HG03175 (cell line): ENCODE results near the gene TCF4.

ENCODE experiments used
- ATAC-seq: cut with Tn5 transposase; IDR thresholded peaks from one replicate; pipeline ENCODE4 v1.9.1; 2021; ENCODE audit warnings: mild to moderate bottlenecking, moderate library complexity; ENCODE audit not compliant: unreplicated experiment

TCF4 gene

DNA sequence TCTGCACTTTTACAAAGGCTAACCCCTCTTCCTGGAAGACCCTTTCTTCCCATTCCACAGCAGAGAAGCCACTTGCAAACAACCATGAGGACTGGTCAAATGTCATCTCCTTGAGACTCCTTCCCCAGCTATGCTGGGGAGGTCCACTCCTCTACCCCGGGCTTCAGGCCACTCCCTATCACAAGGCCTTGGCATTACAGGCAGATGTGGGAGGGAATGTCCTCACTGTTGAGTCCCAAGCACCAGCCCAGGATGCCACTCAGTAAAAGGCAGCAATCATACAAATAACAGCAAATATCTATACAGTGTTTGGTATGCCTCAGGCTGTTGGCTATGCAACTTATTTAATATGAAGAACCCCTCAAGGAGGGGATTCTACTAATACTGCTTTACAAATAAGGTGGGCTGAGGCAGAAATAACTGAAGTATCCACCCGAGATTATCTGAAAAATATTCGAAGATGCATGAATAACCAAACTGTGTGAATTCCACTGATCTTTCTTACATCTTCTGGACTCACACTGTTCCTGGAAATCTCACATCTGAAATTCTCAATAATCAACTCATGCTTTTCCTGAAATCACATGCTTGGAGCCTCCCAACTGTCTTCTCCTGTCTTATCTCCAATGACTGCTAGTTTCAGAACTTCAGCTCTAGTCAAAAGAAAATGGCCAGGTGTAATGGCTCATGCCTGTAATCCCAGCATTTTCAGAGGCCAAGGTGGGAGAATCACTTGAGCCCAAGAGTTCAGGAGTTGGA is 226.3 kb downstream of the TCF4 start:
- ATAC-seq, result no peak

- ATAC-seq, result no peak
Measured at GRCh38 chr18:55360061-55360460, 227.9 kb downstream of the TCF4 start.

- ATAC-seq, result no peak
Measured at GRCh38 chr18:55356815-55357214, 231.2 kb downstream of the TCF4 start.

GRCh38 chr18:55355223-55355622 is 232.8 kb downstream of the TCF4 start:
- ATAC-seq, result no peak

DNA sequence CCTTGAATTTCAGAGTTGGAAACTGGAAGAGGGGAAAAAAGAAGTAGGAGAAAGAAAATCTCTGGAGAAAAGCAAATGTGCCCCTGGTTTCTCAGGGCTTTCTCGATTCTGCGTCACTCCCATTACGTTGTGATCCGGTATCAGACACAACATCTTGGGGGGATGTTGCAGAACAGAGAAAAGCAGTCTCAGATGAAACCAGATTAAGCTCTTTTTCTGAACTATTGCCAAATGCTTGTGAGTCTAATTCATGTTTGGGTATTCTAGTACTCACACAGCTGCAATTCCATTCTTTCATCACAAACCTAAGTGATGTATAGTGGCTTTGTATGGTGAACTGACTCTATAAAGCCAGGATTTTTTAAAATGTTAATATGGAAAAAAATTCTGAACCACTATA is 233.2 kb downstream of the TCF4 start:
- no peak for ATAC-seq

GRCh38 chr18:55353806-55354205 is 234.2 kb downstream of the TCF4 start:
- ATAC-seq, result no peak

DNA sequence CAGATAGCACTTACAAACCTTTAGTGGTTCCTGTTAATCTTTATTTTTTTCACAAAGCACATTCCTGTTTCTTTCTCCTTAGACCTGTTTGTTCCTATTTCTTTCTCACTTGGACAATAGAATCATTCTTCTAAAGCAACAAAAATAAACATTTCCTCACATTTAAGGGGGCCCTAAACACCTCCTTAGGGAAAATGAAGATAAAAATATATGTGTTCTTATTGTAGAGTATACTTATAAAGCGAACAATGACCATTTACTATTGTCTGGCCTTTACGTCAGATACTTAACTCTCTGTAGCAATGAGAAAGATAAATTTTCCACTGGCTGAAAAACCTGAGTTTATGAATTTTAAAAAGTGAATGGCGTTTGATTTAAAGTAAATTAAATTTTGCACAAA is 234.6 kb downstream of the TCF4 start:
- no peak for ATAC-seq

DNA sequence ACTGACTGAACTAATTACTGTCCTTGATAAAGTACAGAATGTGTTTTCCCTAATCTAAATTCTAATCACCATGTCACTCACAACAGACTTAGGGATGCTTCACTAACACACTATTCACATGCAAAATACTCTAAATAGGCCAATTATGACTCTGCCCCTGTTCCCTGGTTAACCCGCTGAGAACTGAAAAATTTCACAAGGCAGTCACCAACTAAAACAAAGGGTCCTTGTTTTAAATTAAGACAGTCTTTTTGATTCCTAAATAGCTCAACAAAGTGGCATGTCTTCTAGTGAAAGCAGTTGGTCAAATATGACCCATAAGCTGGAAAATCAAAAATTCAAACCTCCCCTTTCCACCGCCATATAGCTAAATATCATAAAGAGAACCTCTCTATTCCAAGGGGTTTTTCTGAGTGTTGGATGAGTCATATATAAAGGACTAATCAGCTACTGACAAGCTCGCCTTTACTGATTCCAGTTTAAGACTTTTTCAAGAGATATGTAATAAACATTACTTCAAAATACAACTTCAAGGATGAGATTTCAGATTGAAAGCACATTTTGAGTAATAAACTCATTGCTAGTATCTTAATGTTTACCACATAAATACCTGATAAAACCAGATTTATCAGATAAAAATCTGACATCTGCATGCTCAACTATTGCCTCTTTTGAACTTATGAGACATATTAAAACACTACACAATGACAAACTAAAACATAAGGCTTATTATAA is 235.8 kb downstream of the TCF4 start:
- ATAC-seq, result no peak

GRCh38 chr18:55351241-55351691 is 236.7 kb downstream of the TCF4 start:
- ATAC-seq, result no peak

GRCh38 chr18:55349685-55350084 is 238.3 kb downstream of the TCF4 start:
- ATAC-seq, result no peak

DNA sequence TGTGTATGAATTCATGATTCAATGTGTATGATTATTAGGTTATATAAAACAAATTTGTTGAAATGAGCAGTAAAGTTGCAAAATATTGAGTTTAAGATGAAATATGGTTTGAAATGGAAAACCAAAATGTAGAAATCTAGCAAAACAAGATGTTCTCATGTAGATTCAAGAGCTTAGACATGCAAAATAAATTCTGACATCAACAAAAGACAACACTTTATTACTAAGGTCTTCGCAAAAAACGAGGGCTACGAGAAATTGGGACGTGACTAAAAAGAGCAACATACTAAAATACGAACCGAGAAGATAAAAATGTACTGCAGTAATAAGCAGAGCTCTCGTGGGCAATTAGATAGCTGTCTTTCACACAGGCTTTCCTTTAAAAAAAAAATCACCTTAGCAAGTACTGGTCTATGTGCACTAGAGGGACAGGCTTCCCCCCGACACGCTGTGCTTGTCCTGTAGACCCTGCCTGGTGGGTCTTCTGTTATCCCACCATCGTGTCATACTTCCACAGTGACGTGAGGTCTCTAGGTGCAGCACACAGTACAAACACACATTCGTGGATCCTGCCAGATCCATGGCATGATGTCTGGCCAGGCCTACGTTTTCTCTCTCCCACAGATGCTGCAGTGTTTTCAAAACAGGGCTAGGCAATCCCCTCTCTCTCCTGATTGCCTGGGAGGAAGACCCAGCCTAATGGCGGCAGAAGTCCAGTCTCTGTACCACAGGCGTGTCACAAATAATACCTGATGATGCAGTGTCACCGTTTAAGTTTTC is 240.8 kb downstream of the TCF4 start:
- ATAC-seq, result no peak

- ATAC-seq, result no peak
Measured at GRCh38 chr18:55346387-55346786, 241.6 kb downstream of the TCF4 start.

DNA sequence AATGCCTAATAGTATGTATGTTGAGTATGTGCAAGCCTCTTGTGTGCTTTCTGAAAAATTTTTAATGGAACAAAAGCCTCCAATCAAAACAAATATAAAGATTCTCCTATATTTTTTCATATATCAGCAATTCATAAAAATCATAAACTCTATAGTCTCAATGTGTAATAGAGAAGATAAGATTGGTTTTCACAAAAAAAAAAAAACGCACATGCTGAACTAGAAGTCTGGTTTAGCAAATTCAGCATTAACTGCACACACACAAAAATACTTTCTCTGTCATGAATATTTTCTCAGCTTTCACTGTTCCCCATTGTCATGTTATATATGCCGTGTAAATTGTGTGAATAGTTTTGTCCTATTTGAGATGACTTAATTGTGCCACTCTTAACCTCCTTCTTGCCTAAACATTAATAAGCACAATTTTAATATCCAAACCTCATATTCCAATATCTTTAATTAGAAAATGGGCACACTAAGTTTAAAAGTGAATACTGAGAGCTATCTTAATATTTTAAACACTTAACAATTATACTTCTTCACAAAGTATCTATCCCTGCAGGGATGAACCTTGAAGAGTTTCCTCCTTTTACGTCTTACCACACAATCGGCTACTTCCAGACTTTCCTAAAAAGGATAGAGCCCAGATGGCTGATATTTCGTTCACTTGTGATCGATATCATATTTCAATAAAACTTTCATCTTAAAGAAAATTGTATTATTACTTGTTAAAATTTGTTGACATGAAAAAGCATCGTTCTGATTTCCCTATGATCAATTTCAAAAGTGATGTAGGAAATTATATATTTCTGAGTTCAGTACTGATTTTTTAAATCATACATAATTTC is 242.7 kb downstream of the TCF4 start:
- no peak for ATAC-seq

GRCh38 chr18:55343396-55344073 is 244.5 kb downstream of the TCF4 start:
- ATAC-seq, result peak; percentile 87

DNA sequence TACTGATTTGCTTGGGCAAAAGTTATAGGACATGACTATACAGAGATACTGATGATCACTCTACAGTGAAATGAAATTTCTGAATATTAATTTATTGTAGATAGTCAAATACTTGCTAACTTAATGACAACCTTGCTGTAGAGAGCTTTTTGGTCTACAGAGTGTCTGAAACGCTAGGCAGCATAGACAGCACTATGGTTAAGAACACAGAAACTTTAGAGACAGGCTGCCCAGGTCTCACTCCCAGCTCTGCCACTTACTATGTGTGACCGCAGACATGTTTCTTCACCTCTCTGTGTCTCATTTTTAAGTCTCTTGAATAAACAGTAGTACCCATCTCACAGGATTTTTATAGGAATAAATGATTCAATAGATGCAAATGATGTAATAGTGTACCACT is 247.0 kb downstream of the TCF4 start:
- ATAC-seq, result no peak

GRCh38 chr18:55339990-55340389 is 248.0 kb downstream of the TCF4 start:
- ATAC-seq, result no peak

DNA sequence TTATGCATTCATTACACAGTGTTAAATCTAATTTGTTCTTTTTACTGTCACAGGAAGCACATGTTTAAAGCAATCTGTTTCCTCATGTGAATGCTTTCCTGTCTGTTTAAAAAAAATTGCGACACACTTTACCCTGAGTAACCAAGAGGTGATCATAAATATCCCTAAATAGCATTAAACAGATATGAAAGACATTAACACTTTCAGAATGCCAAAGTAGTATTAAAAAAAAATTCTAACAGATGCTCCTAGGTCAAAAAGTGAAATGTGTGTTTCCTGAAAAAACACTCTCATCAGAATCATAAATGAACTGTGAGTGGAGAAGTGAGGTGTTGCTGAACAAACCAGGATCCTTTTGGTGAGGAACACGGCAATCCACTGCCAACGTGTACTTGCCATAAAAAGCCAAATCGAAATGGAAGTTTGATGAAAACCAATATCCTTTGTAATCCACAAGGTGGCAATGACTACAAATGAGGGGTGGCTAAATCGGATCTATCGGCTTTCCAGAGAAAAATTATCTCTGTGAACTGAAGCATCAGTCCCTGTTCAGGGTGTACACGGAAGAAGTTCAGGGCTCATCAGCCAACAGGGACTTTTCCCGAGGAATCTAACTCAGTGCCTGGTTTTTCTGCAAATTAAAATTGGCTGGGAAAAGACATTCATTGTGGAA is 248.9 kb downstream of the TCF4 start:
- no peak for ATAC-seq

DNA sequence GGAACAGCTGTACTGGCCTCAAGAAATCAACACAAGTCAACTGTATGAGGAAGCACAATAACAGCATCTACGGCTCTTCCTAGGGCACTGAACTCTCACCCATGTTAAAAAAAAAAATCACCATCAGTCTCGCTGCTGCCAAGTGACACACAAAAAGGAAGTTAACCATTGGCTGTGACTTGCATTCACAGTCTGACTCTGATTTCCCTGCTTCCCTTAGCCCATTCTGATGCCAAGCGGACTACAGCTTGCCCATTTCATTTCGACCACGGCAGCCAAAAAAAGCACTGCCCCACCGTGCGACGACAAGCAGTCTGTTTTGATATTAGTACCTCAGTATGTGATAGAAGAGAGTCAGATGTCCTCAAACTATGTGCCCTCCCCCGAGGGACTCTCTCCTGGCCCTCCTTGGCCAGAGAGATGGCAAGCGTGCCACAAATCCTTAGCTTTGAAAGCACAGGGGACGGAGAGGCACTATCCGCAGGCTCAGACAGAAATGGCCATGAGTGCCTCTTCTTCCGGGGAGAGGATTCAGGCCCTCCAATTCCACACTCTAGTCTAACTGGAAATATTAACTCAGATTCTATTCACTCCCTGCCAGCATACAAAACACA is 250.0 kb downstream of the TCF4 start:
- ATAC-seq, result no peak

DNA sequence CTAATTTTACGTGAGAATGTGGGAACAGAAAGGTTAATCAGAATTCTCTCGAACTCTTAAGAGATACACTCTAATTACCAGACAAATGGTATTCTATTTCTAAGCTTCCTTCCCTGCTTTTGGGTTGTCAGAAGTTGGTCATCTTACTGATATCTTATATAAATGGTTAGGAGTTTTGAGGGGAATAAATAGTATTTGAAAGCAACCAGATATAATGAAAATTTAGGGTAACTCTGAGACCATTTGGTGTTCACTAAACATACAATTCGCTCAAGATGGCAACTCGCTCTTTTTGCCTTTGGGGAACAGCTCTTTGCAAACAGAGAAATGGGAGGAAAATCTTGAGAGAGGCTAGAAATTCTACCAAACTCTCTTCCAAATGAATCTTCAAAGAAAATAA is 250.9 kb downstream of the TCF4 start:
- no peak for ATAC-seq
